AG04450 (cell line): ENCODE results near the gene MEGF11. TPM values are rescaled to one million over a fixed set of nuclear protein-coding genes. Genes with fewer than 3 reads are reported as not detected.

Experiments used
- CTCF ChIA-PET: fragments of 300-600, 350-600 bp; formaldehyde crosslinking; extraction: SDS; loops from one replicate; lab custom pipeline; 2022; ENCODE audit warnings: antibody characterized with exemption, inconsistent platforms; lab: Charles Lee
- POLR2A ChIA-PET: fragments of 350-600 bp; formaldehyde crosslinking; extraction: SDS; loops from one replicate; lab custom pipeline; 2021; ENCODE audit warnings: antibody characterized with exemption, inconsistent platforms; lab: Yijun Ruan, JAX
- DNase-seq: peaks from one replicate; pipeline ENCODE4 v3.0.0-alpha.2; 2011; ENCODE audit warnings: low read depth, low spot score
- H3K27ac ChIP-seq: one replicate; pipeline ENCODE4 v1.5.1; 2012; ENCODE audit warnings: low read depth, low read length, control low read depth
- H3K27me3 ChIP-seq: one replicate; pipeline ENCODE4 v1.6.0; 2012; ENCODE audit warnings: low read length; ENCODE audit not compliant: control insufficient read depth, insufficient read depth
- H3K4me3 ChIP-seq: 2 replicates; pipeline ENCODE4 v1.5.1; 2011; ENCODE audit warnings: mild to moderate bottlenecking, low read depth, low read length, control low read depth
- H3K9me3 ChIP-seq: 2 replicates; pipeline ENCODE4 v1.5.1; 2012; ENCODE audit warnings: low read length; ENCODE audit not compliant: control insufficient read depth, insufficient read depth
- polyA plus RNA-seq: library from polyadenylated mRNA; depleted of rRNA; stranded (reverse); fragments of >200 nt; gene quantifications from 2 replicates; pipeline ENCODE4 v1.2.3, GENCODE V29; 2011
- TF ChIP-seq, protein P1 (sequence below): IDR thresholded peaks from 2 replicates; pipeline ENCODE4 v1.5.1; 2011; ENCODE audit warnings: low read depth, low read length, control low read depth, inconsistent platforms

MEGF11 gene
- polyA plus RNA-seq, 1 experiment, result not detected

DNA sequence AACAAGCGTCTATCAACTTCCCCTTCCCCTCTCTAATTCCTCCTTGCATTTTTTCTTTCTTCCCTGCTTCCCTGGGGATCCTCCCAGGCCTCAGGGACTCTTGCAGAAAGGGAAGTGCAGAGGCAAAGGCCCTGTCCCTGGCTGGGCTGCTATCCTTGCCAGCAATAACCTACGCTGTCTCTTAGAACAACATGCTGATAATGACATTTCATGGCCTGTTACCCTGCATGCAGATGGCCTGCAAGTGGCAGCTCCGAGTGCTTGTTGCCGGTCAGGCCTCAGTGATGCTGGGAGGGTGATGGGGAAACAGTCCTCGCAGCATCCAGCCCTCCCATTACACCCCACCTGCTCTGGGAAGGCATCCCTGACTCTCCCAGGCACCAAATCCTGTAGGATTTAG is 216.7 kb downstream of the MEGF11 start:
- POLR2A ChIA-PET, result no interaction called here
- Histone ChIP-seq H3K27me3 (peaks cover 42% of the 10 kb centered on the region), H3K27ac (no peak overlapping the region), H3K9me3 (no peaks in the 10 kb centered on the region), H3K4me3 (no peak overlapping the region)
- TF ChIP-seq, protein P1, sequence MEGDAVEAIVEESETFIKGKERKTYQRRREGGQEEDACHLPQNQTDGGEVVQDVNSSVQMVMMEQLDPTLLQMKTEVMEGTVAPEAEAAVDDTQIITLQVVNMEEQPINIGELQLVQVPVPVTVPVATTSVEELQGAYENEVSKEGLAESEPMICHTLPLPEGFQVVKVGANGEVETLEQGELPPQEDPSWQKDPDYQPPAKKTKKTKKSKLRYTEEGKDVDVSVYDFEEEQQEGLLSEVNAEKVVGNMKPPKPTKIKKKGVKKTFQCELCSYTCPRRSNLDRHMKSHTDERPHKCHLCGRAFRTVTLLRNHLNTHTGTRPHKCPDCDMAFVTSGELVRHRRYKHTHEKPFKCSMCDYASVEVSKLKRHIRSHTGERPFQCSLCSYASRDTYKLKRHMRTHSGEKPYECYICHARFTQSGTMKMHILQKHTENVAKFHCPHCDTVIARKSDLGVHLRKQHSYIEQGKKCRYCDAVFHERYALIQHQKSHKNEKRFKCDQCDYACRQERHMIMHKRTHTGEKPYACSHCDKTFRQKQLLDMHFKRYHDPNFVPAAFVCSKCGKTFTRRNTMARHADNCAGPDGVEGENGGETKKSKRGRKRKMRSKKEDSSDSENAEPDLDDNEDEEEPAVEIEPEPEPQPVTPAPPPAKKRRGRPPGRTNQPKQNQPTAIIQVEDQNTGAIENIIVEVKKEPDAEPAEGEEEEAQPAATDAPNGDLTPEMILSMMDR, result no peak
- CTCF ChIA-PET, result no interaction called here
- no peak for DNase-seq

DNA sequence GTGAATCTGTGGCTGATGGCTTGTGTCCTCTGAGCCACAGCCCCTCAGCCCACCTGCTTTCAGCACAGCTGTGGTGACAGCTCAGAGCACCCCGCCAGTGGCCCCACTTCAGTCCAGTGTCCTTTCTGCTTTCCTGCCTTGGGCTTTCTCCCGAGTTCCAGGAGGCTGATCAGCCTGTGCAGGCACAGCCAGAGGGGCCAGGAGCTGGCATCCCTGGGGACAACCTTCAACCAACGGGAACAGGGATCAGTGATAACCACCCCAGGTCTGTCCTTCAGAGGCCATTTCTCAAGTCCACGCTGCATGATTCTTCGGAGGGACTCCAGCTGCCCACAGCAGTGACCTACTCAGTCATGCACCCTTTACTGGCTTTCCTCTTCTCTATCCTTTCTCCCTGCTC is 217.6 kb downstream of the MEGF11 start:
- Histone ChIP-seq H3K4me3 (no peak overlapping the region), H3K27me3 (peaks cover 36% of the 10 kb centered on the region), H3K27ac (no peak overlapping the region), H3K9me3 (no peaks in the 10 kb centered on the region)
- POLR2A ChIA-PET, result no interaction called here
- DNase-seq, result no peak
- CTCF ChIA-PET, result no interaction called here
- TF ChIP-seq, protein P1, result no peak

DNA sequence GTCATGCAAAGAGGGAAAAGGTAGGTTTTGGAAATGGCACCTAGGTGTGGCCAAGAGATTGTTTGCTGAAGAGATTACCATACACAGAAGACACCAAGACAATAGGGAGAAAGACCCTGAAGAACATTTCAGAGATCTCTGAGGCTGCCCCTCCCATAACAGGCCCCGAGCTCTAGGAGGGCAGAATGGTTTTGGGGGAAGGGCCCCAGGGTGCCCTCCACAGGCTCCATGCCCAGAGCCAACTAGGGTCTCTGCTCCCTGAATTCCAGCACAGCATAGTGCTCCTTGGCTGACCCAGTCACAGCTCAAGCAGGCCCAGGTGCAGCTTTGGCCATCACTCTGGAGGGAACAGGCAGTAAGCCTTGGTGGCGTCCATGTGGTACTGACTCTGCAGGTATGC is 220.4 kb downstream of the MEGF11 start:
- ChIA-PET CTCF (no interaction called here), POLR2A (no interaction called here)
- H3K27me3 ChIP-seq, result peaks cover 16% of the 10 kb centered on the region

DNA sequence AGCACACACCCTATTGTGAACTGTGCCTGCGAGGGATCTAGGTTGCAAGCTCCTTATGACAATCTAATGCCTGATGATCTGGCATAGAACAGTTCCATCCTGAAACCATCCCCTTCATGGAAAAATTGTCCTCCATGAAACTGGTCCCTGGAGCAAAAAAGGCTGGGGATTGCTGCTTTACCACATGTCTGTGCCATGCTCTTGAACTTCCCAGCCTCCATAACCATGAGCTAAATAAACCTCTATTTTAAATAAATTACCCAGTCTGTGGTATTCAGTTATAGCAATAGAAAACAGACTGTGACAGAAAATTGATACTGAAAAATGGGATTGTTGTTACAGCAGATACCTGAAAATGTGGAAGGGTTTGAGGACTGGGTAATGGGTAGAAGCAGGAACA is 221.5 kb downstream of the MEGF11 start:
- Histone ChIP-seq H3K27ac (no peak overlapping the region), H3K27me3 (peaks cover 14% of the 10 kb centered on the region), H3K9me3 (no peaks in the 10 kb centered on the region), H3K4me3 (no peak overlapping the region)
- TF ChIP-seq, protein P1, result no peak
- CTCF ChIA-PET, result no interaction called here
- POLR2A ChIA-PET, result no interaction called here
- DNase-seq, result no peak

More for the DNA sequence above, 220.4 kb downstream of the MEGF11 start:
- TF ChIP-seq, protein P1, result no peak
- Histone ChIP-seq H3K9me3 (no peaks in the 10 kb centered on the region), H3K27ac (no peak overlapping the region), H3K4me3 (no peak overlapping the region)
- no peak for DNase-seq

DNA sequence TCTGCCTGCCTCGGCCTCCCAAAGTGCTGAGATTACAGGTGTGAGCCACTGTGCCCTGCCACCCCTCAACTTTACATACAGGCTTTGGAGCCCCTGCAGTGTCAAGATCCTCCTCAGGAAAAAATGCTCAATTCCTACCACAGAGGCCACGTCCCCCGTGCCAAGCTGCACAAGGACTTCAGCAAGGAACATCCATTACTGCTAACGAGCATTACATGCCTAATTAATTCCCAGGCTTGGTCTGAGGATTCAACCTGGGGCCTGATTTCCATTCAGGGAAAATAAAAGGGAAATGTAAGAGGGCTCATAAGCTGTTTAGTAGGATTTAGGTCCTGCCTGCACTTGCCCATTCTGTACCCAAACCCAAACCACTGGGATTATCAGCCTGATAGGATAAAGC is 222.9 kb downstream of the MEGF11 start:
- POLR2A ChIA-PET, result no interaction called here
- TF ChIP-seq, protein P1, result no peak
- CTCF ChIA-PET, result no interaction called here

More for the DNA sequence above, 222.9 kb downstream of the MEGF11 start:
- Histone ChIP-seq H3K27me3 (peaks cover 4% of the 10 kb centered on the region), H3K4me3 (no peak overlapping the region), H3K27ac (no peak overlapping the region), H3K9me3 (no peaks in the 10 kb centered on the region)
- DNase-seq, result no peak
